ENCODE results near the gene TRIM42. TPM values are rescaled to one million over a fixed set of nuclear protein-coding genes. Genes with fewer than 3 reads are reported as not detected.

The TRIM42 gene
- polyA plus RNA-seq, 1 donor (not counting 4 experiments of a cell fraction or from before 2014, with no cell fraction given) = not detected

DNA sequence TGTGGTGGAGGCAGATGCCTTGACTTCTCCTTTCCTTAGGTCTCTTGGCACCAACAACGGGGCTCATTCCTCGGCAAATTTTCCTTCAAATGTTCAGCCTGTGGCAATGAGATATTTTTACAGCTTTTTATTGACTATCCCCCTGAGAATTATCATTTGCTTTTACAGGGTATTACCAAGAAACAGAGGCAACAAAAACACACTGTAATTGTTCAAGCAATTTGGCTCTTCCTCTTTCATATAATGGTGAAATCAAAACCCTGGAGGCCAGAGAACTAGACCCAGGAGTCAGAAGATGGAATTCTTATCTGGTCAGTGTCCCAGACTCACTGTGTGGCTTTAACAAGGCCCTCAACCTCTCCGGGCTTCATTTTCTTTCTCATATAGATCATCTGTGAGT is 40.1 kb downstream of the TRIM42 start:
- Histone ChIP-seq H3K9me3 (ENCODE audit: control insufficient read depth, low read depth, low read length) (no peaks in the 10 kb centered on the region), H2AFZ (ENCODE audit: control insufficient read depth, low read length) (no peak overlapping the region), H3K4me1 (ENCODE audit: control insufficient read depth, extremely low read depth, insufficient read depth, low read length) (no peaks in the 10 kb centered on the region), H3K79me2 (ENCODE audit: control insufficient read depth, insufficient read depth, low read length) (no peaks in the 10 kb centered on the region), H3K9me1 (ENCODE audit: control insufficient read depth, extremely low read depth, insufficient read depth, low read length) (no peaks in the 10 kb centered on the region), H3K4me3 (ENCODE audit: control insufficient read depth in 2 of 3, extremely low read depth in 1 of 3, insufficient read depth in 2 of 3, low read depth in 1 of 3, low read length in 3 of 3) (no peak overlapping the region), H3K9ac (ENCODE audit: control insufficient read depth, extremely low read depth, insufficient read depth, low read length) (no peak overlapping the region), H3K27ac (ENCODE audit: control insufficient read depth, insufficient read depth, low read length) (no peak overlapping the region), H3K27me3 (ENCODE audit: control insufficient read depth, extremely low read depth, insufficient read depth, low read length) (no peaks in the 10 kb centered on the region), H3K4me2 (ENCODE audit: control insufficient read depth, extremely low read depth, insufficient read depth, low read depth, low read length) (no peak overlapping the region), H4K20me1 (ENCODE audit: control insufficient read depth, extremely low read depth, insufficient read depth, low read length) (no peaks in the 10 kb centered on the region), H3K36me3 (ENCODE audit: control insufficient read depth in 2 of 2, extremely low read depth in 1 of 2, insufficient read depth in 2 of 2, low read length in 2 of 2) (no peaks in the 10 kb centered on the region)
- DNase-seq (ENCODE audit: low read depth, low spot score) (no peak), FAIRE-seq (no peak)
- dilution Hi-C loops (cut with MboI; ENCODE audit: extremely low pct_ligation_motif_present, low sequenced_read_pairs) = no loop called here
- TF ChIP-seq CTCF (optimal IDR thresholded peaks at IDR 0.05 in 1 of 3, IDR thresholded peaks at IDR 0.05 in 1 of 3, conservative IDR thresholded peaks at IDR 0.05 in 1 of 3; ENCODE audit: extremely low read depth in 1 of 3, insufficient read depth in 2 of 3, low read length in 3 of 3) (no peak), EZH2 (IDR thresholded peaks at IDR 0.05; ENCODE audit: low read length) (no peak)

DNA sequence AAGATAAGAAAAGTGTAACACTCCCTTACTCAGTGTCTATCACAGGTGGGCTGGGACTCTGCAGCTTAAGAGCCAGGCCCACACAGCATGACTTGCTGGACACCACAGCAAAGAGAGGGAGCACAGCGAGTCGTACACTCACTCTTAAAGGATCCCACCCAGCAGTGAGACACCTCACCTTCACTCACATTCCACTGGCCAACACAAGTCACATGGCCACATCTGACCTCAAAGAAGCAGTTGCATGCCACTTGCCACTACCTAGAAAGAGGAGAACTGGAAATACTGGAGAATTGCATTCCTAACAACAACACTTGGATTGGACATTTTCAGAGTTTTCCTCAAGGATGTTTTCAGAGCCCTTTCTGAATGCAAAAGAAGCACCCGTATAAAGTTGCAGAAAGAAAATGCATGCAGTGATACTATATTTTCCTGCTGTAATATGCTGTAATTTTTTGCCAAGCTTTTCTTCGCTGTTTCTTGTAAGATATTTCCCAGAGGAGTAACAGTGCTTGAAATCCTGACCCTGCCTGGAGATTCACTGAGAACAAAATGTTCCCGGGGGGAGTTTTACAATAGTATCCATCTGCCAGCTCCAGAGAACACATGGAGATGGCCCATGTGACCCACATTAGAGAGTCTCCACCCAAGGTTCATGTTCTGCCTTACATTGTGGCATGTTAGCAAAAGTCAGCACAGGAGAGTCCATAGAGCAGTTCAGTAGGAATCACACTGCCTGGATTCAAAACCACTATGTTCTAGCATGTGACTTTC is 42.2 kb downstream of the TRIM42 start:
- Histone ChIP-seq H3K4me3 (ENCODE audit: control insufficient read depth in 2 of 3, extremely low read depth in 1 of 3, insufficient read depth in 2 of 3, low read depth in 1 of 3, low read length in 3 of 3) (no peak overlapping the region), H4K20me1 (ENCODE audit: control insufficient read depth, extremely low read depth, insufficient read depth, low read length) (no peaks in the 10 kb centered on the region), H3K27me3 (ENCODE audit: control insufficient read depth, extremely low read depth, insufficient read depth, low read length) (no peaks in the 10 kb centered on the region), H3K36me3 (ENCODE audit: control insufficient read depth in 2 of 2, extremely low read depth in 1 of 2, insufficient read depth in 2 of 2, low read length in 2 of 2) (no peaks in the 10 kb centered on the region), H2AFZ (ENCODE audit: control insufficient read depth, low read length) (no peak overlapping the region), H3K4me2 (ENCODE audit: control insufficient read depth, extremely low read depth, insufficient read depth, low read depth, low read length) (no peak overlapping the region), H3K9me1 (ENCODE audit: control insufficient read depth, extremely low read depth, insufficient read depth, low read length) (no peaks in the 10 kb centered on the region), H3K79me2 (ENCODE audit: control insufficient read depth, insufficient read depth, low read length) (no peaks in the 10 kb centered on the region), H3K27ac (ENCODE audit: control insufficient read depth, insufficient read depth, low read length) (no peak overlapping the region), H3K4me1 (ENCODE audit: control insufficient read depth, extremely low read depth, insufficient read depth, low read length) (no peaks in the 10 kb centered on the region), H3K9me3 (ENCODE audit: control insufficient read depth, low read depth, low read length) (no peaks in the 10 kb centered on the region), H3K9ac (ENCODE audit: control insufficient read depth, extremely low read depth, insufficient read depth, low read length) (no peak overlapping the region)
- DNase-seq (ENCODE audit: low read depth, low spot score) = no peak
- TF ChIP-seq CTCF (optimal IDR thresholded peaks at IDR 0.05 in 1 of 3, IDR thresholded peaks at IDR 0.05 in 1 of 3, conservative IDR thresholded peaks at IDR 0.05 in 1 of 3; ENCODE audit: extremely low read depth in 1 of 3, insufficient read depth in 2 of 3, low read length in 3 of 3) (no peak), EZH2 (IDR thresholded peaks at IDR 0.05; ENCODE audit: low read length) (no peak)
- FAIRE-seq = no peak
- dilution Hi-C loops (cut with MboI; ENCODE audit: extremely low pct_ligation_motif_present, low sequenced_read_pairs) = no loop called here
